Measurements from ENCODE around the gene RABGAP1L.

The RABGAP1L gene

GRCh38 chr1:174954671-174955669, 795.6 kb downstream of the RABGAP1L start:
- DNase-seq (ENCODE audit: low read depth in 2 of 2, low spot score in 1 of 2), result no peak

- no peak for DNase-seq (ENCODE audit: low read depth in 2 of 2, low spot score in 1 of 2)
These were observed 796.8 kb downstream of the RABGAP1L start for GRCh38 chr1:174956086-174956485.

- no peak for DNase-seq (ENCODE audit: low read depth in 2 of 2, low spot score in 1 of 2)
These were observed 797.7 kb downstream of the RABGAP1L start for GRCh38 chr1:174956976-174957375.

- DNase-seq (ENCODE audit: low read depth in 2 of 2, low spot score in 1 of 2), result no peak
These were observed 798.5 kb downstream of the RABGAP1L start for GRCh38 chr1:174957829-174958228.

GRCh38 chr1:174958396-174958795, 799.1 kb downstream of the RABGAP1L start:
- DNase-seq (ENCODE audit: low read depth in 2 of 2, low spot score in 1 of 2), result no peak

GRCh38 chr1:174960362-174960761, 801.0 kb downstream of the RABGAP1L start:
- no peak for DNase-seq (ENCODE audit: low read depth in 2 of 2, low spot score in 1 of 2)

GRCh38 chr1:174963529-174964125, 804.3 kb downstream of the RABGAP1L start:
- DNase-seq (ENCODE audit: low read depth in 2 of 2, low spot score in 1 of 2), result no peak

- no peak for DNase-seq (ENCODE audit: low read depth in 2 of 2, low spot score in 1 of 2)
These were observed 805.1 kb downstream of the RABGAP1L start for GRCh38 chr1:174964261-174964971.

- no peak for DNase-seq (ENCODE audit: low read depth in 2 of 2, low spot score in 1 of 2)
These were observed 805.6 kb downstream of the RABGAP1L start for GRCh38 chr1:174964972-174965361.

GRCh38 chr1:174965362-174966007, 806.2 kb downstream of the RABGAP1L start:
- no peak for DNase-seq (ENCODE audit: low read depth in 2 of 2, low spot score in 1 of 2)

- no peak for DNase-seq (ENCODE audit: low read depth in 2 of 2, low spot score in 1 of 2)
These were observed 806.8 kb downstream of the RABGAP1L start for GRCh38 chr1:174966008-174966572.

GRCh38 chr1:174967845-174968705, 808.8 kb downstream of the RABGAP1L start:
- no peak for DNase-seq (ENCODE audit: low read depth in 2 of 2, low spot score in 1 of 2)

GRCh38 chr1:174968750-174969244, 809.5 kb downstream of the RABGAP1L start:
- no peak for DNase-seq (ENCODE audit: low read depth in 2 of 2, low spot score in 1 of 2)

GRCh38 chr1:174969977-174970376, 810.7 kb downstream of the RABGAP1L start:
- DNase-seq (ENCODE audit: low read depth in 2 of 2, low spot score in 1 of 2), result no peak

- no peak for DNase-seq (ENCODE audit: low read depth in 2 of 2, low spot score in 1 of 2)
These were observed 812.1 kb downstream of the RABGAP1L start for GRCh38 chr1:174971466-174971865.

GRCh38 chr1:174971902-174972301, 812.6 kb downstream of the RABGAP1L start:
- no peak for DNase-seq (ENCODE audit: low read depth in 2 of 2, low spot score in 1 of 2)

GRCh38 chr1:174974711-174975119, 815.4 kb downstream of the RABGAP1L start:
- DNase-seq (ENCODE audit: low read depth in 2 of 2, low spot score in 1 of 2), result no peak

- DNase-seq (ENCODE audit: low read depth in 2 of 2, low spot score in 1 of 2), result no peak
These were observed 816.4 kb downstream of the RABGAP1L start for GRCh38 chr1:174975764-174976163.

GRCh38 chr1:174976436-174977108, 817.3 kb downstream of the RABGAP1L start:
- DNase-seq (ENCODE audit: low read depth in 2 of 2, low spot score in 1 of 2), result no peak

Data from stimulated activated CD8-positive, alpha-beta memory T cell treated with anti-CD3 and anti-CD28 coated beads, Interleukin-4, amount 100 ng/mL, for 1 hour (primary cell).